GM18520 (cell line): Measurements from ENCODE around the gene SRM.
"Not testable (repeated sequence)": the region's sequence is repeated elsewhere in the genome, so short reads cannot be mapped to it uniquely, and the experiment has no call there.

Source experiments
- ATAC-seq: cut with Tn5 transposase; IDR thresholded peaks from one replicate; pipeline ENCODE4 v1.9.1; 2021; ENCODE audit not compliant: unreplicated experiment

SRM gene

GRCh38 chr1:11045428-11046269 is 14.2 kb downstream of the SRM start:
- ATAC-seq: no peak

- no peak for ATAC-seq
Observed at GRCh38 chr1:11044849-11045427, 14.9 kb downstream of the SRM start.

- no peak for ATAC-seq
Observed at GRCh38 chr1:11044086-11044848, 15.6 kb downstream of the SRM start.

- no peak for ATAC-seq
Observed at GRCh38 chr1:11042995-11043874, 16.6 kb downstream of the SRM start.

- ATAC-seq: no peak
Observed at GRCh38 chr1:11042065-11042464, 17.8 kb downstream of the SRM start.

- no peak for ATAC-seq
Observed at GRCh38 chr1:11041048-11041447, 18.8 kb downstream of the SRM start.

- not testable (repeated sequence) for ATAC-seq
Observed at GRCh38 chr1:11040105-11040429, 19.8 kb downstream of the SRM start.

- no peak for ATAC-seq
Observed at GRCh38 chr1:11039351-11040104, 20.3 kb downstream of the SRM start.

GRCh38 chr1:11037740-11038182 is 22.1 kb downstream of the SRM start:
- peak; percentile 40 for ATAC-seq

GRCh38 chr1:11037019-11037739 is 22.6 kb downstream of the SRM start:
- not testable (repeated sequence) for ATAC-seq

GRCh38 chr1:11031624-11032262 is 28.1 kb downstream of the SRM start:
- ATAC-seq: no peak

- ATAC-seq: no peak
Observed at GRCh38 chr1:11030865-11031264, 29.0 kb downstream of the SRM start.

- no peak for ATAC-seq
Observed at GRCh38 chr1:11028018-11028417, 31.8 kb downstream of the SRM start.

GRCh38 chr1:11027316-11027715 is 32.5 kb downstream of the SRM start:
- ATAC-seq: no peak

- no peak for ATAC-seq
Observed at GRCh38 chr1:11026903-11027302, 32.9 kb downstream of the SRM start.

- ATAC-seq: no peak
Observed at GRCh38 chr1:11026052-11026451, 33.8 kb downstream of the SRM start.

- ATAC-seq: no peak
Observed at GRCh38 chr1:11025618-11026017, 34.2 kb downstream of the SRM start.

- no peak for ATAC-seq
Observed at GRCh38 chr1:11024874-11025203, 35.0 kb downstream of the SRM start.

- no peak for ATAC-seq
Observed at GRCh38 chr1:11024154-11024873, 35.5 kb downstream of the SRM start.
